Right ventricle myocardium inferior (tissue), 1 donor: Measurements from ENCODE around the gene SOAT2. TPM values are rescaled to one million over a fixed set of nuclear protein-coding genes. Genes with fewer than 3 reads are reported as not detected.
"Not testable (repeated sequence)": the region's sequence is repeated elsewhere in the genome, so short reads cannot be mapped to it uniquely, and the experiment has no call there.

Source experiments
- ATAC-seq: fragments of 200-7000 bp; cut with Tn5 transposase; one replicate; pipeline ENCODE4 v1.9.1; 2020; ENCODE audit warnings: mild to moderate bottlenecking, moderate library complexity
- DNase-seq: peaks from one replicate; pipeline ENCODE4 v3.0.0; 2021; ENCODE audit errors: missing footprints
- intact Hi-C: fragments of 100-400 bp; cut with DNase I; formaldehyde crosslinking; loops from one replicate; pipeline ENCODE4 v1.11.0; 2022
- microRNA-seq: library from miRNA; unstranded; fragments of <30 nt; microRNA quantifications from one replicate; pipeline ENCODE4 v1.2.0, GENCODE V29; 2020
- total RNA-seq: library from RNA; stranded (reverse); fragmentation: NEBNext Ultra II Directional; extraction: Animal tissue kit (Norgen Biotek cat#: 25700); gene quantifications from one replicate; pipeline ENCODE4 v1.2.1, GENCODE V29; 2021
- donor health status: DM: no; HTN: yes; CAD: no; lungs with severe emphysema.

The SOAT2 gene
- total RNA-seq, 1 donor from 2014 or later = not detected

GRCh38 chr12:53160673-53161072 is 57.4 kb downstream of the SOAT2 start:
- ATAC-seq (no peak), DNase-seq (no peak)
- intact Hi-C loops = loop anchor here (2.0 kb wide), 1 partner anchor 128 kb away; no protein-coding TSS in a partner anchor

GRCh38 chr12:53161119-53161911 is 58.0 kb downstream of the SOAT2 start:
- intact Hi-C loops = loop anchor here (2.0 kb wide), 1 partner anchor 127 kb away; no protein-coding TSS in a partner anchor
- no peak for DNase-seq
- no peak for ATAC-seq

- intact Hi-C loops, ATAC-seq, DNase-seq: not testable (repeated sequence)
Observed at GRCh38 chr12:53163008-53163407, 59.7 kb downstream of the SOAT2 start.

- DNase-seq = no peak
- intact Hi-C loops = no loop called here
- no peak for ATAC-seq
Observed at GRCh38 chr12:53166837-53167236, 63.6 kb downstream of the SOAT2 start.

- intact Hi-C loops = no loop called here
- ATAC-seq (no peak), DNase-seq (no peak)
Observed at GRCh38 chr12:53169644-53170043, 66.4 kb downstream of the SOAT2 start.

GRCh38 chr12:53170215-53170614 is 66.9 kb downstream of the SOAT2 start:
- intact Hi-C loops = no loop called here
- DNase-seq (no peak), ATAC-seq (no peak)

GRCh38 chr12:53170876-53171724 is 67.8 kb downstream of the SOAT2 start:
- intact Hi-C loops = no loop called here
- DNase-seq = no peak
- ATAC-seq = no peak

- intact Hi-C loops = no loop called here
- DNase-seq (no peak), ATAC-seq (no peak)
Observed at GRCh38 chr12:53171725-53172329, 68.5 kb downstream of the SOAT2 start.

GRCh38 chr12:53172352-53172751 is 69.1 kb downstream of the SOAT2 start:
- intact Hi-C loops = no loop called here
- DNase-seq (no peak), ATAC-seq (no peak)

- no peak for DNase-seq
- intact Hi-C loops = no loop called here
Observed at GRCh38 chr12:53173085-53173715, 69.9 kb downstream of the SOAT2 start.

More at GRCh38 chr12:53173085-53173715, 69.9 kb downstream of the SOAT2 start:
- ATAC-seq = no peak

Small RNA genes lying within 50 kb of the gene (microRNA-seq; reads per million reads assigned to microRNA genes)
- gene MIR6757 = not detected

Other genes starting within 250 kb of the SOAT2 start
- 117 TPM for gene KRT8, start 198.4 kb upstream of the SOAT2 start, total RNA-seq
- gene KRT18, start 154.4 kb upstream of the SOAT2 start, total RNA-seq = 6.6 TPM
- gene EIF4B, start 97.0 kb upstream of the SOAT2 start, total RNA-seq = 416 TPM
- 122 TPM for gene TNS2, start 53.4 kb upstream of the SOAT2 start, total RNA-seq
- gene SPRYD3, start 24.1 kb upstream of the SOAT2 start, total RNA-seq = 41.0 TPM
- gene IGFBP6, start 5.8 kb upstream of the SOAT2 start, total RNA-seq = 54.3 TPM
- gene ZNF740, start 77.2 kb downstream of the SOAT2 start, total RNA-seq = 31.5 TPM
- gene CSAD, start 77.4 kb downstream of the SOAT2 start, total RNA-seq = 10.8 TPM
- 0.76 TPM for gene ITGB7, start 103.8 kb downstream of the SOAT2 start, total RNA-seq
- gene RARG, start 128.7 kb downstream of the SOAT2 start, total RNA-seq = 18.2 TPM
- gene ESPL1, start 164.8 kb downstream of the SOAT2 start, total RNA-seq = 0.97 TPM
- 392 TPM for gene PFDN5, start 192.1 kb downstream of the SOAT2 start, total RNA-seq
- gene MYG1, start 196.2 kb downstream of the SOAT2 start, total RNA-seq = 38.5 TPM
- 38.5 TPM for gene AAAS, start 218.1 kb downstream of the SOAT2 start, total RNA-seq
- not detected for gene SP7, start 232.9 kb downstream of the SOAT2 start, total RNA-seq